ENCODE results near the gene GIMAP4.
"Not testable (repeated sequence)": the region's sequence is repeated elsewhere in the genome, so short reads cannot be mapped to it uniquely, and the experiment has no call there.

Gene GIMAP4

DNA sequence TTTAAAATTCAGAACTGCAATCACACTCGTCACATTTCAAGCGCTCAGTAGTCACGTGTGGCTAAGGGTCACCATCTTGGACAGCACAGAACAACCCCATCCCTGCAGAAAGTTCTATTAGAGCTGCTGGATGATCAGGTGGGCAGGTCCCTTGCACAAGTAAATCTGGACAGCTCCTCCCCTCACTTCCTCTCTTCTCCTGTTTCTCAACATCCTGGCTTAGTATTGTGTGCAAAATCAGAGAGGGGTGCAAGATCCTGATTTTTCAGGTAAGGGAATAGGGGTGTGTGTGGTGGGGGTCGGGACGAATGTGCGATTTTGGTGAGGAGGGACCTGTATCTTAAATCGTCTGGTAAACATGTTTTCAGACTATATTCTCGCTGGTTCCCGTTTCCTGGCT, at the start of gene GIMAP4:
Gene GIMAP4, plus strand, starts transcription at position 222 of the 400 bp plus-strand sequence. CDS start 2,512 bp downstream, outside the sequence.
- DNase-seq (ENCODE audit: low read depth, low spot score): no peak

DNA sequence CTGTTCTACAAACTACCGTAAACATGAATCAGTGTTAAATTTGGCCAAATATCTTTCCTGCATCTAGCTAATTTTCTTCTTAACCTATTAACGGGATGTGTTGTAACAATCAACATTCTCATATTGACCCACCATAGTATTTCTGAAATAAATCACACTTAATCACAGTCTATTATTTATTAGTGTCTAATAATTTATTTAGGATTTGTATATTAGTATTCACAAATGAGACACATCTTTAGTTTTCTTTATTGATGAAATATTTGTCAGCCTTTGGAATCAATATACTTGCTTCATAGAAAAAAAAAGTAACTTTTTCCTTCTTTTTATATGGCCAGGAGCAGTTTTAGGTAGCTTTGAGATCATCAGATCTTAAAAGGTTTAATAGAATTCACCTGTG, 47.9 kb upstream of the GIMAP4 start:
- DNase-seq (ENCODE audit: low read depth, low spot score): no peak

DNA sequence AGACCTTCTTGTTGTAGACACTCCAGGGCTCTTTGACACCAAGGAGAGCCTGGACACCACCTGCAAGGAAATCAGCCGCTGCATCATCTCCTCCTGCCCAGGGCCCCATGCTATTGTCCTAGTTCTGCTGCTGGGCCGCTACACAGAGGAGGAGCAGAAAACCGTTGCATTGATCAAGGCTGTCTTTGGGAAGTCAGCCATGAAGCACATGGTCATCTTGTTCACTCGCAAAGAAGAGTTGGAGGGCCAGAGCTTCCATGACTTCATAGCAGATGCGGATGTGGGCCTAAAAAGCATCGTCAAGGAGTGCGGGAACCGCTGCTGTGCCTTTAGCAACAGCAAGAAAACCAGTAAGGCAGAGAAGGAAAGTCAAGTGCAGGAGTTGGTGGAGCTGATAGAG, 47.0 kb upstream of the GIMAP4 start:
- DNase-seq (ENCODE audit: low read depth, low spot score): no peak

DNA sequence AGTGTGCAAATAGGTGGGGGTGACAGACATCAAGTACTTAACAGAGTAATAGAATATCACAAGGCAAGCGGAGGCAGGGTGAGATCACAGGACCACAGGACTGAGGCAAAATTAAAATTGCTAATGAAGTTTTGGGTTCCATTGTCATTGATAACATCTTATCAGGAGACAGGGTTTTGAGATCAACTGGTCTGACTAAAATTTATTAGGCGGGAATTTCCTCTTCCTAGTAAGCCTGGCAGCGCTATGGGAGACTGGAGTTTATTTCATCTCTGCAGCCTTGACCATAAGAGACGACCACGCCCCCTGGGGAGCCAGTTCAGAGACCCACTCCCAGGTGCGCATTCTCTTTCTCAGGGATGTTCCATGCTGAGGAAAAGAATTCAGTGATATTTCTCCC, 44.3 kb upstream of the GIMAP4 start:
- DNase-seq (ENCODE audit: low read depth, low spot score): not testable (repeated sequence)

DNA sequence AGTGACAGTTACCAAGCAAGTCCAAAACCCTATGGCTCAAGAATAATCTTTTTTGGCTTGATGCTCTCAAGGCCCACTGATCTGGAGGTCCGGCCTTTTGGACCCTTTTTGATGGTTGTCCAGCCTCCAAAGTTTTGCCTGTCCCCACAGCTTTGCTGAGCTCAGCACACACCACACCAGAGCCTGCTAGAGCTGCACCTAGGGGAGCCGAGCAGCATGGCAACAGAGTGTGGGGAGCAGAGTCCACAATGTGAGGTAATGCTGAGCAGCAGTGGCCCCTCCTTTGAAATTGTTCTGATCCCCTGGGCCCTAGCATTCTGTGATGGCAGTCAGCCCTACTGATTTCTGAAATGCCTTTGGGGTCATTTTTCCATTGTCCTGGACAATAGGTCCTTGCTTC, 43.2 kb upstream of the GIMAP4 start:
- DNase-seq (ENCODE audit: low read depth, low spot score): no peak

DNA sequence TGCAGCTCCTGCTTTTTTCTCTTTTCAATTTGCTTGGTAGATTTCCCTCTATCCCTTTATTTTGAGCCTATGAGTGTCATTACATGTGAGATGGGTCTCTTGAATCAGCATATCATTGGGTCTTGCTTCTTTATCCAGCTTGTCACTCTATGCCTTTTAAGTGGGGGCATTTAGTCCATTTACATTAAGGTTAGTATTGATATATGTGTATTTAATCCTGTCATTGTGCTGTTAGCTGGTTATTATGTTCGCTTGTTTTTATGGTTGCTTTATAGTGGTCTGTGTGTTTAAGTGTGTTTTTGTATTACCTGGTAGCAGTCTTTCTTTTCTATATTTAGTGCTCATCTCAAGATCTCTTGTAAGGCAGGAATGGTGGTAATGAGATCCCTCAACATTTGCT, 35.5 kb upstream of the GIMAP4 start:
- DNase-seq (ENCODE audit: low read depth, low spot score): no peak

DNA sequence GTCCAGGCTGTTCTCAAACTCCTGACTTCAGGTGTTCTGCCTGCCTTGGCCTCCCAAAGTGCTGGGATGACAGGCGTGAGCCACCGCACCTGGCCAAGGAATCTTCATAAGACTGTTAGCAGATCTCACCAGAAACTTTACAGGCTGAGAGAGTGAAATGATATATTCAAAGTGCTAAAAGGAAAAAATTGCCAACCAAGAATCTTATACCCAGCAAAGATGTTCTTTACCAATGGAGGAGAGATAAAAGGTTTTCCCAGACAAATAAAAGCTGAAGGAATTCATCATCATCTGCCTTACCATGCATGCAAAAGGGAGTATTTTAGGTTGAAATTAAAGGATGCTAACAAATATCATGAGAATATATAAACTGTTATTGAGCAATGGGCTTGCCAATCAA, 28.9 kb upstream of the GIMAP4 start:
- no peak for DNase-seq (ENCODE audit: low read depth, low spot score)

DNA sequence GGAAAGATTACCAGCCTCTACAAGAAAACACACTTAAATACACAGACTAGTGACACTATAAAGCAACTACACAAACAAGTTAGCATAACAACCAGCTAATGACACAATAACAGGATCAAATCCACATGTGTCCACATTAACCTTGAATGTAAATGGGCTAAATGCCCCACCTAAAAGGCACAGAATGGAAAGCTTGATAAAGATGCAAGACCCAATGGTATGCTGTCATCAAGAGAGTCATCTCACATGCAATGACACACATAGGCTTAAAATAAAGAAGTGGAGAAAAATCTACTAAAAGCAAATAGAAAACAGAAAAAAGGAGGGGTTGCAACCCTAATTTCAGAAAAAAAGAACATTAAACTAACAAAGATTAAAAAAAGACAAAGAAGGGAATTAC, 14.0 kb upstream of the GIMAP4 start:
- DNase-seq (ENCODE audit: low read depth, low spot score): no peak

DNA sequence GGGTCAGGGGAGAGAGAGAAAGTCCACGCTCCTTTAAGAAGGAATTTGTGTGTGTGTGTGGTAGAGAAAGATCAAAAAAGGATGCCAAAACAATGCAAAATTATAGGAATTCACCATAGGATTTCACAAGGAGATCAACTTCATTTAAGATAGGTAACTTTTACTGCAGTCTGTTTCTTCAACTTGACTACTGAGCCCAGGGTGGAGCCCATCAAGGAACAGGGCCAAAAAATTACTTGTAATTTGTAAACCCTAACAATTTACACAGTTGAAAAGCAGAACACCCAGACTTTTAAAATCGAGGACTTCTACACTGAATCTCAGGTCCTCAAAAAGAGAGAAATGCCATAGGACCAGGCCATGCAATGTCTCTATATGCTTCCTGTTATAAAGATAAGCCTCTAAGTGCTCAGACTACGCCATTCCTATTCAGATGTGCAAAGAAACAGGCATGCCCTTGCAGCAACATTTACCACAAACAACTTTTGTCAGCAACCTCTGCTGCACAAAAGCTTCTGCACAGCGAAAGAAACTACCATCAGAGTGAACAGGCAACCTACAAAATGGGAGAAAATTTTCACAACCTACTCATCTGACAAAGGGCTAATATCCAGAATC, 10.6 kb upstream of the GIMAP4 start:
- no peak for DNase-seq (ENCODE audit: low read depth, low spot score)

DNA sequence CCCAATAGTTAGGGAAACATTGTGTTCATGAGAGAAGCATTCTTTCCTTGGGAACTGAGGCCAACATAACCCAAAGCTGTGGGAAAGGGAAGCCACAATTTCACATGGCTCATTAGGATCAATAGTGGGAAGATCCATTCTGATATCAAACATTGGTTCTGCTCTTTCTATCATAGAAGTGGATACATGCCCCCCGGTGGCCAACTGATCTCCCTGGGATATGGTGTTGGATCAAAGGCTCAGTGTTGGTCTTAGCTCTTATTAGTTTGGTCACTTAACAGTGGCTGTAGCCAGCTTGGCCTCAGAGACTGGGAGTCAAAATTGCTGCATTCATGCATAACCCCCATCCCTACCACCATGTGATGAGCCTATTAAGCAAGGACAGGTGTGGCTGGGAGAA, 6.7 kb upstream of the GIMAP4 start:
- DNase-seq (ENCODE audit: low read depth, low spot score): no peak

DNA sequence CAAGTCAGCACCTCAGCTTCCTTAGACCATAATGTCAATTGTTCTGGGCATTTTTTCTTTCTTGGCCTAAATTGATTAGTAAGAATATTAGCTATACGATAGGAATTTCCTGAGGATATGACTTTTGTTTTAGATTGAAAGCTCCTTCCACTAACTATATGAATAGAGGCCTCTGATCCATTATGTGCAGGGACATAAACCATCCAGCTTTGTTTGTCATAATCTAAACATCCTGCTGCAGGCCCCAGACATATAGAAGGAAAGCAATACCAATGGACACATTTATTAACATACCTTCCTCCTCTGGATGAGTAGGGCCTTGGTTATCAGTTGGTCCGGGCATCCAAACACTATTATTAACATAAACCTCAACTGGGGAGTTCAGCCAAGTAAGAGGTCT, 4.3 kb upstream of the GIMAP4 start:
- DNase-seq (ENCODE audit: low read depth, low spot score): no peak

DNA sequence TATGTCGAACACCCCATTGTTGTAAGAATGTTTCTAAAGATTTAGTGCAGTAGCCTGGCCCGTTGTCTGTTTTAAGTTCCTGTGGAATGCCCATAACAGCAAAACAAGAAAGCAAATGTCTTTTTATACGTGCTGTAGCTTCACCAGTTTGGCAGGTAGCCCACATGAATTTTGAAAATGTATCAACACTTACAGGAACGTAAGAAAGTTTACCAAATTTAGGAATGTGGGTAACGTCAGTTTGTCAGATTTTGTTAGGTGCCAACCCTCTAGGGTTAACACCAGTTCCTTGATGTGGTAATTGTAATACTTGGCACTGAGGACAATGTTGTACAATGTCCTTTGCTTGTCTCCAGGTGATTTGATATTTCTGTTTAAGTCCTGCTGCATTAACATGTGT, 3.2 kb upstream of the GIMAP4 start:
- DNase-seq (ENCODE audit: low read depth, low spot score): no peak

DNA sequence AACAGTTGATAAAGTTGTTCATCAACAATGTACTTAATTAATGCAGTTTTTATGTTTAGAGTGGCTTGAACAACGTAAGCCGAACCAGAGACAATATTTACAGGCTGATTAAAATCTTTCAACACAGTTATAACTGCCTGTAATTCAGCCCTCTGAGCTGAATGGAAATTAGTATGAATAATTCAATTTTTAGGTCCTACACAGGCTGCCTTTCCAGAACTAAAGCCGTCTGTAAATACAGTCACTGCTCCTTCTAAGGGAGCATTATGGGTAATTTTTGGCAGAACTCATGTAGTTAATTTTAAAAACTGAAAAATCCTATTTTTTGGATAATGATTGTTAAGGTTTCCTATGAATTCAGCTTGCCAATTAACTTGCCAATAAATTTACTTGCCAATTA, 2.6 kb upstream of the GIMAP4 start:
- no peak for DNase-seq (ENCODE audit: low read depth, low spot score)

DNA sequence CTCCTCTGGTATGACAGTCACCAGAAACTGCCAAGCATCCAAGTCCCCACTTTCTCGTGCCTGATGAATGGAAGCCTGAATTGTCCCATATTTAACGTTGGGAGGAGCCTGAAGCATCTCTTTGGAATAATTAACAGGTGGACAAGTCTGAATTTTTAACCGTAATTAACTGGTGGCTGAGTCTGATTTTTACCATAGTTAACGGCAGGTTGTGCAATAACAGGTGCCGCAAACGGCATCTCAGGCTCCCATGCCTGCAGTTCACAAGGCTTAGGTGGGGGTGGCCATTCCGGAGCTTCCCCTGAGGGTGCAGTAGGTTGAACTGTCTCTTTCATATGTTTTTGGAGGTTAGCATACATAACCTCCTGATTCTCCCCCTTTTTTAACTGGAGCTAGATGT, 2.0 kb upstream of the GIMAP4 start:
- DNase-seq (ENCODE audit: low read depth, low spot score): no peak

DNA sequence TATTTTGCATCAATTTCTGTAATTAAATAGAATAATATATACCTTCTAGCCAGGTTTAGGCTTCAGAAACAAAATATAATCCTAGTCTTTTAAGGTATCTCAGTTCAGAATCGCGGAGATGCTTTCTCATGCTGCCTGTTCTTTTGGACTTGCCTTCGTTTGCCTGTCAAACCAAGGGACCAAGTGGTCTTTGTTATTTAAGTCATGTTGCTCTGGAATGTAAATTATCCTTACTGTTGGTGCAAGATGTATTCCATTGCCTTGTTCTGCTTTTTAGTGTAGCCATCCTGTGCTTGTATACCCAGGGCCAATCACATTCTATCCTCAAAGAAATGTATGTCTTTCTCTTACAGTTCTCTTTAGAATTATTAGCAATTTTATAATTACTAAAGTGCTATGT, 1.1 kb upstream of the GIMAP4 start:
- DNase-seq (ENCODE audit: low read depth, low spot score): no peak

DNA sequence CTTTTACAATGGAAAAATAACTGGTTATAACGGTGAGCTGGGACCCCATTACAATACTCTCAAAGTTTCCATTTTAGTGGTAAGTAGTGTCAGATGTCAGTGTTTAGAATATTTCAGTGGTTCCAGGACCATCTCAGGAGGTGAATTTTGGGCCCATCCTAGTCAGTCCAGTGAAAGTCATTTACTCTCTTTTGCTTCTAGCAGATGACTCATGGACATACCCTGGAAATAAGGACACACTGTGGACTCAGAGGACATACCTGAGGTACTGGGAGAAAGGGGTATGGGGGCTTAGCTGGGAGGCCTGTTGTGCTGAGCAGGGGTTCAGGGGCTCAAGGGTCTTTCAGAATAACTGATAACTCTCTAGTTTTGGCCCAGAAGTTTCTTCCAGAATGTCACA, 618 bp upstream of the GIMAP4 start:
- DNase-seq (ENCODE audit: low read depth, low spot score): no peak

DNA sequence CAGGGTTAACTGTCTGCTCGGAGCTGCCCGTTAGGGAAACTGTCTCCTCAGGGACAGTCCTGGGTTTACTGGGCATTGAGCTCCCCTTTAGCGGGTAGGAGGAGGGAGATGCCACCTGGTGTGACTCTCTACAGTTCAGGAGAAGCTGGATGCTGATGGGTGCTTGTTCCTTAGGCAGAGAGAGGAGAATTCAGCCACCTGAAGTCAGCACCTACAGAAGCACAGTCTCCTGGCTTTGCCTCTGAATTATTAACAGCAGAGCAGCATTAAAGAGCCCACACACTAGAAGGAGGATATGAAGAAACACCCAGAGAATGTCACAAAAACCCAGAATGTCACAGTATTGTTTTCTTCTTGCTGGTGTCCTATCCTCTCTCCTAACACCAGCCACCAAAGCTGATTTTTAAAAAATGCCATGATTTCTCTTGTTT, 696 bp downstream of the GIMAP4 start:
- DNase-seq (ENCODE audit: low read depth, low spot score): no peak

DNA sequence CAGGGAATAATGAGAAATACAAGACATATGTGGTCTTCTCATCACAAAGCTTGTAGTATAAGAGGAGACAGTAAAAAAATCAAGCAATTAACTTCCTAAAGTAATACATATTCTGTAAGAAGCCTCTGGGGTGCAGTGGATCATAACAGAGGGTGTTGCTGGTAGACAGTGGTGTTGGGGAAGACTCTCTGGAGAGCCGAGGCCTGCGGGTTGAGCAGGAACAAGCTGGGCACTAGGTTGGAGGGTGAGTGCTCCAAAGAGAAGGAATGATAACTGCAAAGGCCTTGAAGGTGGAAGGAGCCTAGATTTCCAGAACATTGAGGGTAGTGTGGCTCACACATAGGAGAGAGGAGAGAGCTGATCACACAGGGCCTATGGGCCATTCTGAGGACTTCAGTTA, 1.5 kb downstream of the GIMAP4 start:
- no peak for DNase-seq (ENCODE audit: low read depth, low spot score)

DNA sequence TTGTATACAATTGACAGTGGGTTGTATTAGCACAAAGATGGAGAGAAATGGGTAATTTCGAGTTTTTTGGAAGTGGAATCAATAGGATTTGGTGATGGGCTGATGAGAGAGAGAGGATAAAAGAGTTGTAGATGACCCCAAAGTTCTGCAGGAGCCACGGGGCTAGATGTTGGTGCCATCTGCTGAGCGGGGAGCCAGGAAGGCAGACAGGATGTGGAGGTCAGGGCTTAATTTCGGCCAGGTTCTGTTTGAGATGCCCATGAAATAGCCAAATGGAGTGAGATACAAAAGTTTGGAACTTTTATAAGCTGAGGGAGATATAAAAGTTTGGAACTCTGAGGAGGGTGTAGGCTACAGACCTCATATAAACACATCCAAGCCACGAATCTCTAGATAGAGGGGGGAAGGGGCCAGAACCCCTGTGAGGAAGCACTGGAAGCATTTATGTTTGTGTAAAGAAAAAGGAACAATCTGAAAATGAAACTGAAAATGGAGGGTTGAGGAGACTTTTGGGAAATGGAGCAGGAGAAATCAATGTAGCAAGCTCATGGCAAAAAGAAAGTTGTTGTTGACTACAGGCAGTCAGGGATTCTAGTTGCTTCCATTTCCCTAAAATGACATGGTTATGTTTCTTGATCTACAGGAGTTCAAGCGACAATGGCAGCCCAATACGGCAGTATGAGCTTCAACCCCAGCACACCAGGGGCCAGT, 2.2 kb downstream of the GIMAP4 start:
- DNase-seq (ENCODE audit: low read depth, low spot score): no peak

DNA sequence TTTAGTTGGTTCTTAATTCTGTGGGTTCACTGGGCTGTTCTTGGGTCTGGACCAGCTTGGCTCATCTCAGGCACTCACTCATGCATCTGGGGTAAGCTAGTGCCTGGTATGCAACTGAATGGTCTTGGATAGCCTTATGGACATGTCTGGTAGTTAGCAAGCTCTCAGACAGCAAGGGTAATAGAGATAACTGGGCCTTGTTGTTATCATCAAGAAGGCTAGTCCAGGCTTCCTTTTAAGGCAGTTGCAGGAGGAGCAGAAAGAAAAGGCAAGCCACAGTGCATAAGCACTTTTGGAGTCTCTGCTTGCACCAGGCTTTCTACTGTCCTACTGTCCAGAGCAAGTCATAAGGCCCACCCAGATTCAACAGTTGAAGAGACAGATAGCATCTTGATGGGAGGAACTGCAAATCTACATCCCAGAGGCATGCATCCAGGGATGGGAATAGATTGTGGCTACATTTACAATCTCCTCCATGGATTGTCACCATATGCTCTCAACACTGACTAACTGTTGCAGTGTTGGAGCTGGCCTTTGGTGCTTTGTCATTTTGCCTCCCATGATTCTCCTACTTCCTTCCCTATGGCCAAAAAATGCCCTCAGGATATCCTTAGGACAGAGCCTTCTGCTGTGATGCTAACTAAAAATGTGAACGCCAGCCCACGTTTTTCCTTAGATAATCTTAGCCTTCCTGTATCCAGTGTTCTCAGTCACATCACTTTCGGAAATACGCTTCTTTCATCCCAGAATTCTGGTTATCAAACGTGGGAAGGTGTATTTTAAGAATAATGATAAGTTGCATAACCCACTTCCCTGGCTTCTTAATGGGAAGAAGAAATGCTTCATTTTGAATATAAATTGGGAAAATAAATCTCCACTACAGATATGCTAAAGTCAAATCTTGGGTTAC, 3.6 kb downstream of the GIMAP4 start:
- DNase-seq (ENCODE audit: low read depth, low spot score): no peak

DNA sequence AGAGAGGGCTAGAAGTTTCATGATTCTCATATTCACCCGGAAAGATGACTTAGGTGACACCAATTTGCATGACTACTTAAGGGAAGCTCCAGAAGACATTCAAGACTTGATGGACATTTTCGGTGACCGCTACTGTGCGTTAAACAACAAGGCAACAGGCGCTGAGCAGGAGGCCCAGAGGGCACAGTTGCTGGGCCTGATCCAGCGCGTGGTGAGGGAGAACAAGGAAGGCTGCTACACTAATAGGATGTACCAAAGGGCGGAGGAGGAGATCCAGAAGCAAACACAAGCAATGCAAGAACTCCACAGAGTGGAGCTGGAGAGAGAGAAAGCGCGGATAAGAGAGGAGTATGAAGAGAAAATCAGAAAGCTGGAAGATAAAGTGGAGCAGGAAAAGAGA, 5.3 kb downstream of the GIMAP4 start:
- DNase-seq (ENCODE audit: low read depth, low spot score): no peak

DNA sequence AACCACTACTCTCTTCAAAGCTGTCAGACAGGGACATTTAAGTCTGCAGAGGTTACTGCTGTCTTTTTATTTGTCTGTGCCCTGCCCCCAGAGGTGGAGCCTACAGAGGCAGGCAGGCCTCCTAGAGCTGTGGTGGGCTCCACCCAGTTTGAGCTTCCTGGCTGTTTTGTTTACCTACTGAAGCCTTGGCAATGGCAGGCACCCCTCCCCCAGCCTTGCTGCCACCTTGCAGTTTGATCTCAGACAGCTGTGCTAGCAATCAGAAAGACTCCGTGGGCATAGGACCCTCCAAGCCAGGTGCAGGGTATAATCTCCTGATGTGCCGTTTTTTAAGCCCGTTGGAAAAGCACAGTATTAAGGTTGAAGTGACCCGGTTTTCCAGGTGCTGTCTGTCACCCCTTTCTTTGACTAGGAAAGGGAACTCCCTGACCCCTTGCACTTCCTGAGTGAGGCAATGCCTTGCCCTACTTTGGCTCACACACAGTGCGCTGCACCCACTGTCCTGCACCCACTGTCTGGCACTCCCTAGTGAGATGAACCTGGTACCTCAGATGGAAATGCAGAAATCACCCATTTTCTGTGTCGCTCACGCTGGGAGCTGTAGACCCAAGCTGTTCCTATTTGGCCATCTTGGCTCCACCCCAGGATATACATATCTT, 12.9 kb downstream of the GIMAP4 start:
- DNase-seq (ENCODE audit: low read depth, low spot score): not testable (repeated sequence)

Measured in brain pericyte (primary cell).